Tibial nerve (tissue), 4 donors: ENCODE data around the gene HSF5. TPM values are rescaled to one million over a fixed set of nuclear protein-coding genes. Genes with fewer than 3 reads are reported as not detected.

Source experiments
- DNase-seq, 2 donors: peaks; one replicate each; pipeline ENCODE4 v3.0.0-alpha.2; 2019; ENCODE audit warnings: low spot score in 2 of 2
- H3K27ac ChIP-seq, 4 donors: fragments of 200-600 bp; sonication (generic) in 3 of 4; one replicate each; pipeline ENCODE4 v1.5.1; 2017 to 2019; ENCODE audit warnings: mild to moderate bottlenecking in 1 of 4
- H3K27me3 ChIP-seq, 2 donors: fragments of 200-600 bp; sonication (generic) in 1 of 2; one replicate each; pipeline versions ENCODE4 v1.5.1 to v1.6.0; 2017 to 2019
- H3K36me3 ChIP-seq, 3 donors: fragments of 200-600 bp; sonication (generic); one replicate each; pipeline ENCODE4 v1.5.1; 2018 to 2019
- H3K4me1 ChIP-seq, 4 donors: fragments of 200-600 bp; sonication (generic) in 3 of 4; one replicate each; pipeline ENCODE4 v1.5.1; 2017 to 2019
- H3K4me3 ChIP-seq, 4 donors: fragments of 200-600 bp; sonication (generic) in 3 of 4; one replicate each; pipeline ENCODE4 v1.5.1; 2017 to 2019; ENCODE audit warnings: mild to moderate bottlenecking in 1 of 4, moderate library complexity in 1 of 4
- H3K9me3 ChIP-seq, 4 donors: fragments of 200-600 bp; sonication (generic) in 3 of 4; one replicate each; pipeline ENCODE4 v1.5.1; 2017 to 2019
- CTCF ChIP-seq, 5 experiments: fragments of 200-600 bp in 3 of 5; fragments of 450-650 bp in 2 of 5; sonication (generic) in 3 of 5; IDR thresholded peaks; one replicate each; pipeline ENCODE4 v1.5.1; 2016 to 2019; ENCODE audit warnings: antibody characterized with exemption in 5 of 5, mild to moderate bottlenecking in 3 of 5, moderate library complexity in 2 of 5
- EP300 ChIP-seq, 2 donors: sonication (generic); formaldehyde crosslinking; IDR thresholded peaks; one replicate each; pipeline ENCODE4 v1.6.1; 2017; ENCODE audit warnings: antibody characterized with exemption in 2 of 2, mild to moderate bottlenecking in 1 of 2
- POLR2A ChIP-seq, 2 donors: fragments of 450-650 bp; IDR thresholded peaks; one replicate each; pipeline ENCODE4 v1.6.1; 2017; ENCODE audit warnings: antibody characterized with exemption in 2 of 2, mild to moderate bottlenecking in 2 of 2, moderate library complexity in 2 of 2
- WGBS, 2 donors: methylation state at CpG; one replicate each; pipeline ENCODE4 v1.1.5; 2018; 5-methylcytosine and 5-hydroxymethylcytosine counted together
- total RNA-seq, 4 donors: library from RNA; depleted of rRNA; stranded (reverse); fragments of >200 nt; gene quantifications; one replicate each; pipeline ENCODE4 v1.1.0, GENCODE V29; 2016

HSF5 gene
- total RNA-seq, 4 donors from 2014 or later, result 0.30 TPM; not detected in 3

DNA sequence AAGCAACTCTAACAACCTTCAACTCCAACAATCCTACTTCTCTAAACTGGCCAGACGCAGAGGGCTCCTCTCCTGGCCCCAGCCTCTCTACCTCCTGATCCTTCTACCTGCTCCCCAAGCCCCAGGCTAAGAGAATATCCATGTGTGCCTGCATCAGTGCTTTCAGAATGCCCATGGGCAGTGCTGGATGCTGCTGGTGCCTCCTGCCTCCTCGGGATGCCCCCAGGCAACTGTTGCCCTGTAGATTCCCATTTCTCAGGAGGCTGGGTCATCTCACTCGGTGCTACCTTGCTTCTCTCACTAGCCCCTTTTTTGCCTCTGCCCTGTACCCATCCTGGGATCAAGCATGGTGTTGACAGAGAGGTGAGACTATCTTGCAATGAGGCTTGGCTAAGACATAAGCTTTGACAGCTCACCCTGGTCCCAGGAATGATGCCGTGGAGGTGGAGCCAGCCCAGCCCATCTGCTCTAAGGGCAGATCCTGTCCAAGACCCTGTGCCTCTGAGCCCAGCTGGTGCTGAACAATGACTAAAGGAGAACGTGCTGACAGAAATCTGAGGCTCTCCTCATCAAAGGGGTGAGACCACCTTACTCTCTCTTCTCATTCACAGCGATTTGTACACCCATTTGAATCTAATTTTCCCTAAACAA, 116.8 kb downstream of the HSF5 start:
- DNase-seq, result no peak
- TF ChIP-seq CTCF (IDR thresholded peaks at IDR 0.05) (no peak), POLR2A (IDR thresholded peaks at IDR 0.05) (no peak), EP300 (IDR thresholded peaks at IDR 0.05) (no peak)
- no peaks in the 10 kb centered on the region for H3K9me3 ChIP-seq
- no peaks in the 10 kb centered on the region for H3K27me3 ChIP-seq
- no peak overlapping the region for H3K27ac ChIP-seq
- no peaks in the 10 kb centered on the region for H3K4me1 ChIP-seq
- no peak overlapping the region for H3K4me3 ChIP-seq
- WGBS, 2 donors, result 62 to 67% methylated on average over 6 of the region's 6 CpGs
- H3K36me3 ChIP-seq, result no peaks in the 10 kb centered on the region

- no peaks in the 10 kb centered on the region for H3K4me1 ChIP-seq
- DNase-seq, result no peak
- H3K36me3 ChIP-seq, result no peaks in the 10 kb centered on the region
- no peaks in the 10 kb centered on the region for H3K9me3 ChIP-seq
- 84 to 90% methylated on average over 9 of the region's 9 CpGs for WGBS, 2 donors
- no peaks in the 10 kb centered on the region for H3K27me3 ChIP-seq
- H3K4me3 ChIP-seq, result no peak overlapping the region
- no peak overlapping the region for H3K27ac ChIP-seq
- TF ChIP-seq EP300 (IDR thresholded peaks at IDR 0.05), result no peak
- TF ChIP-seq CTCF (IDR thresholded peaks at IDR 0.05), result no peak
- TF ChIP-seq POLR2A (IDR thresholded peaks at IDR 0.05), result no peak
Measured at GRCh38 chr17:58370716-58371115, 117.5 kb downstream of the HSF5 start.

GRCh38 chr17:58370309-58370708, 117.9 kb downstream of the HSF5 start:
- Histone ChIP-seq H3K36me3 (no peaks in the 10 kb centered on the region), H3K27ac (no peak overlapping the region), H3K9me3 (no peaks in the 10 kb centered on the region), H3K27me3 (no peaks in the 10 kb centered on the region), H3K4me1 (no peaks in the 10 kb centered on the region), H3K4me3 (no peak overlapping the region)
- 91 to 97% methylated on average over 5 of the region's 5 CpGs for WGBS, 2 donors
- no peak for DNase-seq
- no peak for TF ChIP-seq EP300 (IDR thresholded peaks at IDR 0.05)
- no peak for TF ChIP-seq CTCF (IDR thresholded peaks at IDR 0.05)

Other genes starting within 250 kb of the HSF5 start
- not detected for gene LPO, start 249.8 kb downstream of the HSF5 start, total RNA-seq
- gene MPO, start 207.5 kb downstream of the HSF5 start, total RNA-seq, result not detected
- gene TSPOAP1, start 159.6 kb downstream of the HSF5 start, total RNA-seq, result 10 to 100 TPM; 11.4 to 16.3 (median 13.0) TPM
- gene SUPT4H1, start 136.2 kb downstream of the HSF5 start, total RNA-seq, result 10 to 100 TPM; 34.5 to 38.0 (median 35.2) TPM
- under 1 TPM; under 0.01 to 0.66 (median 0.50) TPM for gene RNF43, start 70.9 kb downstream of the HSF5 start, total RNA-seq
- 10 to 100 TPM; 35.4 to 73.7 (median 39.1) TPM for gene MTMR4, start 26.2 kb upstream of the HSF5 start, total RNA-seq
- gene TEX14, start 203.6 kb upstream of the HSF5 start, total RNA-seq, result under 1 TPM in 2 of 4 donors, not detected in 2; under 0.01 to 0.21 TPM
- 10 to 100 TPM; 10.3 to 18.8 (median 13.5) TPM for gene RAD51C, start 204.2 kb upstream of the HSF5 start, total RNA-seq